Measurements from ENCODE around the gene CBARP.
"Not testable (repeated sequence)": the region's sequence is repeated elsewhere in the genome, so short reads cannot be mapped to it uniquely, and the experiment has no call there.

CBARP gene

GRCh38 chr19:1252221-1252820 lies 14.5 kb upstream of the CBARP start:
- DNase-seq: peak; percentile 98

- peak; percentile 80 for DNase-seq
Observed at GRCh38 chr19:1251330-1252220, 13.8 kb upstream of the CBARP start.

GRCh38 chr19:1250437-1251260 lies 12.8 kb upstream of the CBARP start:
- DNase-seq: peak; percentile 82

GRCh38 chr19:1249990-1250436 lies 12.2 kb upstream of the CBARP start:
- no peak for DNase-seq

GRCh38 chr19:1249298-1249989 lies 11.6 kb upstream of the CBARP start:
- peak; percentile 98 for DNase-seq

- DNase-seq: peak; percentile 90
Observed at GRCh38 chr19:1248786-1249297, 11.0 kb upstream of the CBARP start.

- peak; percentile 67 for DNase-seq
Observed at GRCh38 chr19:1248139-1248785, 10.5 kb upstream of the CBARP start, which contains the start of gene MIDN. Gene MIDN, plus strand, starts transcription at chr19:1248583. Its CDS starts 1,714 bp downstream, at chr19:1250297.

- no peak for DNase-seq
Observed at GRCh38 chr19:1247748-1248138, 9.9 kb upstream of the CBARP start.

GRCh38 chr19:1246265-1247087 lies 8.7 kb upstream of the CBARP start:
- not testable (repeated sequence) for DNase-seq

GRCh38 chr19:1245494-1246264 lies 7.9 kb upstream of the CBARP start:
- no peak for DNase-seq

- DNase-seq: no peak
Observed at GRCh38 chr19:1244693-1245451, 7.1 kb upstream of the CBARP start.

- DNase-seq: peak; percentile 86
Observed at GRCh38 chr19:1243768-1244692, 6.2 kb upstream of the CBARP start.

GRCh38 chr19:1241417-1242095 lies 3.8 kb upstream of the CBARP start, which contains the start of gene ATP5F1D:
Gene ATP5F1D, plus strand, starts transcription at chr19:1241751. Its CDS starts 100 bp downstream, at chr19:1241851.
- peak; percentile 95 for DNase-seq

- DNase-seq: no peak
Observed at GRCh38 chr19:1240925-1241324, 3.1 kb upstream of the CBARP start.

- peak; percentile 92 for DNase-seq
Observed at GRCh38 chr19:1239796-1240737, 2.3 kb upstream of the CBARP start.

- DNase-seq: no peak
Observed at GRCh38 chr19:1239420-1239795, 1.6 kb upstream of the CBARP start.
